Ishikawa (cell line): ENCODE data around the gene AQP12A.

ENCODE experiments used
- CEBPB ChIP-seq: IDR thresholded peaks from 2 replicates; pipeline ENCODE4 v1.6.1; 2012
- CREB1 ChIP-seq: IDR thresholded peaks from 2 replicates; pipeline ENCODE4 v1.6.1; 2012; ENCODE audit warnings: low read depth
- EGR1 ChIP-seq: IDR thresholded peaks from 2 replicates; pipeline ENCODE4 v1.6.1; 2012
- EP300 ChIP-seq: IDR thresholded peaks from 2 replicates; pipeline ENCODE4 v1.6.1; 2012; ENCODE audit warnings: borderline replicate concordance
- FOXM1 ChIP-seq: IDR thresholded peaks from 2 replicates; pipeline ENCODE4 v1.6.1; 2012; ENCODE audit warnings: low read depth, borderline replicate concordance
- MAX ChIP-seq: IDR thresholded peaks from 2 replicates; pipeline ENCODE4 v1.6.1; 2012
- NFIC ChIP-seq: IDR thresholded peaks from 2 replicates; pipeline ENCODE4 v1.6.1; 2012
- RAD21 ChIP-seq: IDR thresholded peaks from 2 replicates; pipeline ENCODE4 v1.6.1; 2012; ENCODE audit warnings: low read depth
- REST ChIP-seq: IDR thresholded peaks from 2 replicates; pipeline ENCODE4 v1.6.1; 2012; ENCODE audit warnings: low read depth, mild to moderate bottlenecking
- TAF1 ChIP-seq: IDR thresholded peaks from 2 replicates; pipeline ENCODE4 v1.6.1; 2012; ENCODE audit warnings: low read depth, mild to moderate bottlenecking
- TCF12 ChIP-seq: IDR thresholded peaks from 2 replicates; pipeline ENCODE4 v1.6.1; 2012; ENCODE audit warnings: low read depth
- TEAD4 ChIP-seq: IDR thresholded peaks from 2 replicates; pipeline ENCODE4 v1.6.1; 2012
- USF1 ChIP-seq: IDR thresholded peaks from 2 replicates; pipeline ENCODE4 v1.6.1; 2012
- YY1 ChIP-seq: IDR thresholded peaks from 2 replicates; pipeline ENCODE4 v1.6.1; 2012; ENCODE audit warnings: low read depth
- ZBTB7A ChIP-seq: IDR thresholded peaks from 2 replicates; pipeline ENCODE4 v1.6.1; 2012; ENCODE audit warnings: low read depth

AQP12A gene

GRCh38 chr2:240707043-240707756 is 15.5 kb downstream of the AQP12A start:
- TF ChIP-seq ZBTB7A (no peak), USF1 (no peak), EP300 (no peak), REST (no peak), CEBPB (no peak), MAX (no peak), FOXM1 (no peak), RAD21 (no peak), TAF1 (no peak), CREB1 (no peak), TCF12 (no peak), EGR1 (no peak), TEAD4 (no peak), YY1 (no peak), NFIC (no peak)

- no peak for TF ChIP-seq MAX
- TF ChIP-seq RAD21: no peak
- TF ChIP-seq TCF12: no peak
- TF ChIP-seq TEAD4: no peak
- no peak for TF ChIP-seq NFIC
- TF ChIP-seq ZBTB7A: no peak
- no peak for TF ChIP-seq CREB1
- no peak for TF ChIP-seq FOXM1
- no peak for TF ChIP-seq REST
- TF ChIP-seq USF1: no peak
- no peak for TF ChIP-seq EGR1
- TF ChIP-seq TAF1: no peak
- no peak for TF ChIP-seq YY1
Measured at GRCh38 chr2:240707821-240708220, 16.2 kb downstream of the AQP12A start.

GRCh38 chr2:240708457-240708856 is 16.8 kb downstream of the AQP12A start:
- TF ChIP-seq REST (no peak), CEBPB (no peak)

GRCh38 chr2:240711296-240711695 is 19.6 kb downstream of the AQP12A start:
- TF ChIP-seq EP300 (no peak), MAX (no peak), TEAD4 (no peak), USF1 (no peak), FOXM1 (no peak), REST (no peak), EGR1 (no peak), YY1 (no peak), CEBPB (no peak), NFIC (no peak)
